Breast epithelium (tissue), 3 donors: ENCODE results near the gene TAS2R9.

ENCODE experiments used
- CTCF ChIP-seq, 3 donors: fragments of 450-650 bp; IDR thresholded peaks; one replicate each; pipeline ENCODE4 v1.5.1; 2016 to 2017; ENCODE audit warnings: antibody characterized with exemption in 3 of 3, mild to moderate bottlenecking in 3 of 3, moderate library complexity in 3 of 3
- POLR2A ChIP-seq: fragments of 450-650 bp; IDR thresholded peaks from one replicate; pipeline ENCODE4 v1.6.1; 2016; ENCODE audit warnings: antibody characterized with exemption, mild to moderate bottlenecking, moderate library complexity
- POLR2AphosphoS5 ChIP-seq, 3 donors: sonication (generic); formaldehyde crosslinking; IDR thresholded peaks; one replicate each; pipeline ENCODE4 v1.6.1; 2017; ENCODE audit warnings: antibody characterized with exemption in 3 of 3

- no peak for TF ChIP-seq CTCF (IDR thresholded peaks at IDR 0.05)
- TF ChIP-seq POLR2AphosphoS5 (IDR thresholded peaks at IDR 0.05), result no peak
- no peak for TF ChIP-seq POLR2A
Observed at GRCh38 chr12:10855807-10856206, 45.8 kb upstream of the TAS2R9 start.
